NCI-H82 treated with DMSO at 0.1 percent for 48 hours (cell line): ENCODE results near the gene UBR7.
"Not testable (repeated sequence)": the region's sequence is repeated elsewhere in the genome, so short reads cannot be mapped to it uniquely, and the experiment has no call there.

Source experiments
- DNase-seq: peaks from one replicate; lab custom pipeline; 2025; ENCODE audit not compliant: unreplicated experiment; lab: John Stamatoyannopoulos, UW

Gene UBR7

GRCh38 chr14:93186956-93187355 is 20.1 kb upstream of the UBR7 start:
- DNase-seq, result no peak

GRCh38 chr14:93195316-93195999 is 11.6 kb upstream of the UBR7 start:
- no peak for DNase-seq

GRCh38 chr14:93199031-93199430 is 8.0 kb upstream of the UBR7 start:
- peak; percentile 5 for DNase-seq

- DNase-seq, result no peak
These were observed 6.5 kb upstream of the UBR7 start for GRCh38 chr14:93200553-93200952.

GRCh38 chr14:93201155-93201704 is 5.8 kb upstream of the UBR7 start:
- DNase-seq, result no peak

GRCh38 chr14:93207468-93208308 is 632 bp downstream of the UBR7 start:
- DNase-seq, result no peak

GRCh38 chr14:93212432-93212831 is 5.4 kb downstream of the UBR7 start:
- no peak for DNase-seq

- no peak for DNase-seq
These were observed 7.5 kb downstream of the UBR7 start for GRCh38 chr14:93214598-93214997.

GRCh38 chr14:93219103-93219726 is 12.2 kb downstream of the UBR7 start:
- peak; percentile 8 for DNase-seq

GRCh38 chr14:93220509-93220908 is 13.5 kb downstream of the UBR7 start:
- no peak for DNase-seq

GRCh38 chr14:93223565-93223964 is 16.5 kb downstream of the UBR7 start:
- no peak for DNase-seq

- DNase-seq, result no peak
These were observed 21.5 kb downstream of the UBR7 start for GRCh38 chr14:93228550-93228949.

- DNase-seq, result no peak
These were observed 23.5 kb downstream of the UBR7 start for GRCh38 chr14:93230539-93230938.

GRCh38 chr14:93231129-93231979 is 24.3 kb downstream of the UBR7 start:
- DNase-seq, result no peak

- no peak for DNase-seq
These were observed 25.1 kb downstream of the UBR7 start for GRCh38 chr14:93232159-93232558.

GRCh38 chr14:93233078-93233477 is 26.0 kb downstream of the UBR7 start:
- DNase-seq, result not testable (repeated sequence)

- DNase-seq, result no peak
These were observed 27.7 kb downstream of the UBR7 start for GRCh38 chr14:93234798-93235197.

GRCh38 chr14:93239869-93240677 is 33.0 kb downstream of the UBR7 start:
- no peak for DNase-seq

- DNase-seq, result no peak
These were observed 33.6 kb downstream of the UBR7 start for GRCh38 chr14:93240678-93241000.

- no peak for DNase-seq
These were observed 38.8 kb downstream of the UBR7 start for GRCh38 chr14:93245764-93246420.
